ENCODE measurements around the gene SLC26A3. TPM values are rescaled to one million over a fixed set of nuclear protein-coding genes. Genes with fewer than 3 reads are reported as not detected.

SLC26A3 gene
- total and polyA plus RNA-seq, 12 donors: 0.03 to 0.50 (median 0.43) TPM; not detected in 8

DNA sequence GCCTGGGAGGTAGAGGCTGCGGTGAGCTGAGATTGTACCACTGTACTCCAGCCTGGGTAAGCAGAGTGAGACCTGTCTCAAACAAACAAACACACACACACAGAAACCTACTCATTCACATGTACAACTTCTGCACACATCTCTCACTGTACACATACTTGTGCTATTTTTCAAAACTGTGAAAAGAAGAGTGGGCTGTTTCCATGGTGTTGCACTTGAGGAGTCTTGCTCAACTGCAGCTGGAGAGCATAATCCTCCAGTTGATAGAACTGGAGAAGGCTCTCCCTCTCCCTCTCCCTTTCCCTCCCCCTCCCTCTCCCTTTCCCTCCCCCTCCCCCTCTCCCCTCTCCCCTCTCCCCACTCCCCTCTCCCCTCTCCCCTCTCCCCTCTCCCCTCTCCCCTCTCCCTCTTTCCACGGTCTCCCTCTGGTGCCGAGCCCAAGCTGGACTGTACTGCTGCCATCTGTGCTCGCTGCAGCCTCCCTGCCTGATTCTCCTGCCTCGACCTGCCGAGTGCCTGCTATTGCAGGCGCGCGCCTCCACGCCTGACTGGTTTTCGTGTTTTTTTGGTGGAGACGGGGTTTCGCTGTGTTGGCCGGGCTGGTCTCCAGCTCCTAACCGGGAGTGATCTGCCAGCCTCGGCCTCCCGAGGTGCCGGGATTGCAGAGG lies 44.3 kb upstream of the SLC26A3 start:
- whole genome bisulfite sequencing, 4 donors: 90 to 99% (median 96%) methylated on average over 13 to 18 of the region's 18 CpGs
- no peaks in the 10 kb centered on the region for H3K9me3 ChIP-seq (replicated peaks in 1 of 3)
- no peaks in the 10 kb centered on the region for H3K4me1 ChIP-seq (replicated peaks in 1 of 2)
- no peak for TF ChIP-seq POLR2A (IDR thresholded peaks at IDR 0.05)
- TF ChIP-seq, protein P1, sequence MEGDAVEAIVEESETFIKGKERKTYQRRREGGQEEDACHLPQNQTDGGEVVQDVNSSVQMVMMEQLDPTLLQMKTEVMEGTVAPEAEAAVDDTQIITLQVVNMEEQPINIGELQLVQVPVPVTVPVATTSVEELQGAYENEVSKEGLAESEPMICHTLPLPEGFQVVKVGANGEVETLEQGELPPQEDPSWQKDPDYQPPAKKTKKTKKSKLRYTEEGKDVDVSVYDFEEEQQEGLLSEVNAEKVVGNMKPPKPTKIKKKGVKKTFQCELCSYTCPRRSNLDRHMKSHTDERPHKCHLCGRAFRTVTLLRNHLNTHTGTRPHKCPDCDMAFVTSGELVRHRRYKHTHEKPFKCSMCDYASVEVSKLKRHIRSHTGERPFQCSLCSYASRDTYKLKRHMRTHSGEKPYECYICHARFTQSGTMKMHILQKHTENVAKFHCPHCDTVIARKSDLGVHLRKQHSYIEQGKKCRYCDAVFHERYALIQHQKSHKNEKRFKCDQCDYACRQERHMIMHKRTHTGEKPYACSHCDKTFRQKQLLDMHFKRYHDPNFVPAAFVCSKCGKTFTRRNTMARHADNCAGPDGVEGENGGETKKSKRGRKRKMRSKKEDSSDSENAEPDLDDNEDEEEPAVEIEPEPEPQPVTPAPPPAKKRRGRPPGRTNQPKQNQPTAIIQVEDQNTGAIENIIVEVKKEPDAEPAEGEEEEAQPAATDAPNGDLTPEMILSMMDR (IDR thresholded peaks at IDR 0.05): no peak
- no peak overlapping the region for H3K4me3 ChIP-seq
- no peak overlapping the region for H3K27ac ChIP-seq
- DNase-seq: no peak
- intact Hi-C loops (cut with DNase I): no loop called here
- H3K27me3 ChIP-seq: peaks cover 4% of the 10 kb centered on the region
- H3K36me3 ChIP-seq (replicated peaks in 1 of 2): no peaks in the 10 kb centered on the region

DNA sequence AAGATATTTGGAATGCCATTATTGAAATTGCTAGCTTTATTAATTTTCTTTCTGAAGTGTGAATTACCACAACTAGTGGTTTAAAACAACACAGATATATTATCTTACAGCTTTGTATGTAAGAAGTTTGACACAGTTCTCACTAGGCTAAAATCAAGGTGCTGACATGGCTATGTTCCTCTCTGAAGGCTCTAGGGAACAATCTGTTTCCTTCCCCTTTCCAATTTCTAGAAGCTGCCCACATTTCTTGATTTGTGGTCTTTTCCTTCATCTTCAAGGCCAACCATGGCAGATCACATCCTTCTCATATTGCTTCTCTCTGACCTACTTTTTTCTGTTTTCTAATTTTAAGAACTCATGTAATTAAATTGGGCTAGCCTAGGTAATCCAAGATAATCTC lies 43.3 kb upstream of the SLC26A3 start:
- Histone ChIP-seq H3K4me3 (no peak overlapping the region), H3K4me1 (replicated peaks in 1 of 2) (no peaks in the 10 kb centered on the region), H3K9me3 (replicated peaks in 1 of 3) (no peaks in the 10 kb centered on the region), H3K36me3 (replicated peaks in 1 of 2) (no peaks in the 10 kb centered on the region), H3K27me3 (peaks cover 4% of the 10 kb centered on the region), H3K27ac (no peak overlapping the region)
- DNase-seq: no peak
- TF ChIP-seq, protein P1 (IDR thresholded peaks at IDR 0.05): no peak
- TF ChIP-seq POLR2A (IDR thresholded peaks at IDR 0.05): no peak
- intact Hi-C loops (cut with DNase I): no loop called here

DNA sequence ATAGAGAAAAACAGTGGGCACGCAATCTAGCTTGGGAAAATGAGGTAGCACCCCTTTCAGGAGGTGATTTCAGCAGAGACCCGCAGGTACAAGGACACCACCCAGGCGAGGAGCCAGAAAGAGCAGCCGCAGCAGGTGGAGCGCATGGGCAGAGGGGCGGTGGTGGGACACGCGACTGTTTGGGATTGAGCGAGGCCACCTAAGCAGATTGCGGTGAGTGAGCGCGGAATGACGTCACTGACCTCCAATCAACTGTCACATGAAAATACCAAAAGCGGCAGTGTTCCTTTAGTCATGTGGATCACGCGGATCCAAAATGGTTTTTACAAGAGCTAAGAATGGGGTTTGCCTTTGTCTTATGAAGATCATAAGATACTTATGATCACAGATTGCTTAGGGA lies 40.2 kb upstream of the SLC26A3 start:
- Histone ChIP-seq H3K36me3 (replicated peaks in 1 of 2) (no peaks in the 10 kb centered on the region), H3K9me3 (replicated peaks in 1 of 3) (no peaks in the 10 kb centered on the region), H3K4me1 (replicated peaks in 1 of 2) (no peaks in the 10 kb centered on the region), H3K27me3 (peaks cover 11% of the 10 kb centered on the region), H3K27ac (no peak overlapping the region), H3K4me3 (no peak overlapping the region)
- intact Hi-C loops (cut with DNase I): no loop called here
- DNase-seq: no peak
- TF ChIP-seq, protein P1 (IDR thresholded peaks at IDR 0.05): no peak
- no peak for TF ChIP-seq POLR2A (IDR thresholded peaks at IDR 0.05)
- 82 to 91% (median 90%) methylated on average over 16 of the region's 16 CpGs for WGBS, 4 donors

DNA sequence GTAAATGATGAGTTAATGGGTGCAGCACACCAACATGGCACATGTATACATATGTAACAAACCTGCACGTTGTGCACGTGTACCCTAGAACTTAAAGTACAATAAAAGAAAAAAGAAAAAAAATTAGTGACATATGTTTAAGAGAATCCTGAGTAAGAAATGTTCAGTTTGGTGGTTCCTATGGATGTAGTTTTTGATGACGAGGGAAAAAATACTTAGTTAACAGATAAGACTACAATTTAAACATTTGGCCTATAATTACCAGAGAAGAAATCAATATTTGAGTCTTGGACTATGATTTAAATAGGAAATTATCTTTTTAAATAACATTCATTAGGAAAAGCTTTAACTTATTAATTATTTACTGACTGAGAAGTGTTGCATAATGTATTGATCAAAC lies 39.2 kb upstream of the SLC26A3 start:
- TF ChIP-seq POLR2A (IDR thresholded peaks at IDR 0.05): no peak
- TF ChIP-seq, protein P1 (IDR thresholded peaks at IDR 0.05): no peak
- no peaks in the 10 kb centered on the region for H3K9me3 ChIP-seq (replicated peaks in 1 of 3)
- no peaks in the 10 kb centered on the region for H3K36me3 ChIP-seq (replicated peaks in 1 of 2)
- peaks cover 18% of the 10 kb centered on the region for H3K27me3 ChIP-seq
- 87 to 94% (median 90%) methylated on average over 3 of the region's 3 CpGs for WGBS, 4 donors
- H3K27ac ChIP-seq: no peak overlapping the region
- no peak overlapping the region for H3K4me3 ChIP-seq
- no peaks in the 10 kb centered on the region for H3K4me1 ChIP-seq (replicated peaks in 1 of 2)
- no peak for DNase-seq
- intact Hi-C loops (cut with DNase I): no loop called here

All from adrenal gland (tissue), 12 donors.